Measurements from ENCODE around the gene IL10RA.
"Not testable (repeated sequence)": the region's sequence is repeated elsewhere in the genome, so short reads cannot be mapped to it uniquely, and the experiment has no call there.

Gene IL10RA

GRCh38 chr11:117985953-117986887 lies at the start of gene IL10RA:
IL10RA (plus strand) TSS chr11:117986394; CDS start chr11:117986468, 74 bp downstream.
- DNase-seq, result peak; percentile 60 to 77 (median 68)

- no peak for DNase-seq
These were observed 49.2 kb upstream of the IL10RA start for GRCh38 chr11:117936973-117937372.

GRCh38 chr11:117940736-117941135 lies 45.5 kb upstream of the IL10RA start:
- no peak for DNase-seq

- DNase-seq, result no peak
These were observed 45.0 kb upstream of the IL10RA start for GRCh38 chr11:117941163-117941707.

GRCh38 chr11:117941976-117942654 lies 44.1 kb upstream of the IL10RA start:
- no peak for DNase-seq

GRCh38 chr11:117944554-117944953 lies 41.6 kb upstream of the IL10RA start:
- DNase-seq, result no peak

GRCh38 chr11:117945047-117945810 lies 41.0 kb upstream of the IL10RA start:
- DNase-seq, result no peak

GRCh38 chr11:117946156-117946841 lies 39.9 kb upstream of the IL10RA start:
- no peak for DNase-seq

- peak; percentile 64 to 79 (median 69) for DNase-seq
These were observed 39.2 kb upstream of the IL10RA start for GRCh38 chr11:117946842-117947526.

GRCh38 chr11:117947751-117948150 lies 38.4 kb upstream of the IL10RA start:
- not testable (repeated sequence) for DNase-seq

- not testable (repeated sequence) for DNase-seq
These were observed 37.7 kb upstream of the IL10RA start for GRCh38 chr11:117948466-117948865.

GRCh38 chr11:117949062-117949461 lies 37.1 kb upstream of the IL10RA start:
- no peak for DNase-seq

GRCh38 chr11:117950301-117950700 lies 35.9 kb upstream of the IL10RA start:
- DNase-seq, result peak in 2 of 4 experiments; percentile 24 to 37

GRCh38 chr11:117950993-117951961 lies 34.9 kb upstream of the IL10RA start:
- DNase-seq, result peak in 1 of 4 experiments; percentile 17

GRCh38 chr11:117953024-117953671 lies 33.0 kb upstream of the IL10RA start:
- DNase-seq, result no peak

GRCh38 chr11:117958949-117959348 lies 27.2 kb upstream of the IL10RA start:
- DNase-seq, result no peak

GRCh38 chr11:117959438-117960149 lies 26.6 kb upstream of the IL10RA start:
- no peak for DNase-seq

- no peak for DNase-seq
These were observed 25.8 kb upstream of the IL10RA start for GRCh38 chr11:117960406-117960805.

- DNase-seq, result no peak
These were observed 24.3 kb upstream of the IL10RA start for GRCh38 chr11:117961896-117962295.

Measured in activated CD4-positive, CD25-positive, alpha-beta regulatory T cell (primary cell).